CD4-positive, alpha-beta memory T cell (primary cell): ENCODE results near the gene ARHGEF37. TPM values are rescaled to one million over a fixed set of nuclear protein-coding genes. Genes with fewer than 3 reads are reported as not detected.
A peak's percentile ranks its signal among the peaks of the same experiment; 100 is the strongest.
"Not testable (repeated sequence)": the region's sequence is repeated elsewhere in the genome, so short reads cannot be mapped to it uniquely, and the experiment has no call there.

ENCODE experiments used
- CTCF ChIA-PET: fragments of 350-600 bp; sonication (Branson Sonifier 250); formaldehyde crosslinking; loops from one replicate; lab custom pipeline; 2021; ENCODE audit warnings: inconsistent platforms; ENCODE audit not compliant: partially characterized antibody; lab: Charles Lee
- POLR2A ChIA-PET: fragments of 350-600 bp; sonication (Branson Sonifier 250); formaldehyde crosslinking; loops from one replicate; lab custom pipeline; 2021; ENCODE audit not compliant: partially characterized antibody; lab: Charles Lee
- DNase-seq, 5 donors: peaks; one replicate each; pipeline versions ENCODE4 v3.0.0 to v3.0.0-alpha.2; 2020 to 2022; ENCODE audit warnings: mixed read lengths in 1 of 5
- H3K27ac ChIP-seq: one replicate; pipeline ENCODE4 v1.7.0; 2013; ENCODE audit warnings: low read depth, low read length
- H3K27me3 ChIP-seq: 2 replicates; pipeline ENCODE4 v1.7.0; 2013; ENCODE audit warnings: mild to moderate bottlenecking, low read length, moderate library complexity; ENCODE audit not compliant: insufficient read depth
- H3K36me3 ChIP-seq: 2 replicates; pipeline ENCODE4 v1.7.0; 2013; ENCODE audit warnings: mild to moderate bottlenecking, low read length, moderate library complexity; ENCODE audit not compliant: insufficient read depth
- H3K4me1 ChIP-seq: 2 replicates; pipeline ENCODE4 v1.7.0; 2013; ENCODE audit warnings: mild to moderate bottlenecking, low read length, moderate library complexity; ENCODE audit not compliant: insufficient read depth
- H3K4me3 ChIP-seq, 2 donors: one replicate each; pipeline ENCODE4 v1.7.0; 2013; ENCODE audit warnings: low read length in 2 of 2, mild to moderate bottlenecking in 1 of 2
- H3K9me3 ChIP-seq, 2 donors: one replicate each; pipeline ENCODE4 v1.7.0; 2013; ENCODE audit warnings: low read length in 2 of 2, control low read depth in 1 of 2; ENCODE audit not compliant: control insufficient read depth in 1 of 2
- H3K27ac Mint-ChIP-seq, 7 donors: one replicate each; pipeline ENCODE4 v1.8.0; 2020 to 2021; ENCODE audit warnings: mixed read lengths in 7 of 7, mild to moderate bottlenecking in 6 of 7, inconsistent platforms in 3 of 7, moderate library complexity in 3 of 7
- H3K27me3 Mint-ChIP-seq, 2 donors: one replicate each; pipeline ENCODE4 v1.8.0; 2020 to 2021; ENCODE audit warnings: mixed read lengths in 2 of 2
- H3K36me3 Mint-ChIP-seq, 2 donors: one replicate each; pipeline ENCODE4 v1.8.0; 2020 to 2021; ENCODE audit warnings: mixed read lengths in 2 of 2, inconsistent platforms in 1 of 2, mild to moderate bottlenecking in 1 of 2
- H3K4me1 Mint-ChIP-seq, 4 donors: one replicate each; pipeline ENCODE4 v1.8.0; 2020 to 2021; ENCODE audit warnings: mixed read lengths in 4 of 4, mild to moderate bottlenecking in 1 of 4
- H3K4me3 Mint-ChIP-seq, 8 donors: one replicate each; pipeline ENCODE4 v1.8.0; 2020 to 2021; ENCODE audit warnings: mixed read lengths in 8 of 8, mild to moderate bottlenecking in 7 of 8, moderate library complexity in 6 of 8, inconsistent platforms in 3 of 8
- H3K9me3 Mint-ChIP-seq, 8 donors: one replicate each; pipeline ENCODE4 v1.8.0; 2020 to 2021; ENCODE audit warnings: mixed read lengths in 8 of 8, mild to moderate bottlenecking in 5 of 8, inconsistent platforms in 3 of 8, moderate library complexity in 1 of 8
- intact Hi-C: fragments of 100-400 bp; cut with micrococcal nuclease; formaldehyde crosslinking; loops from one replicate; pipeline ENCODE4 v1.15.1; 2023
- polyA plus RNA-seq, 2 donors: library from polyadenylated mRNA; unstranded; fragments of 300-500 nt; fragmentation: Illumina TruSeq; gene quantifications; one replicate each; pipeline ENCODE4 v1.2.3, GENCODE V29; 2021
- total RNA-seq, 2 experiments: library from RNA; stranded (reverse); gene quantifications; one replicate each; pipeline ENCODE4 v1.2.3, GENCODE V29; 2021

Gene ARHGEF37
- total and polyA plus RNA-seq, 4 experiments from 2014 or later: 0.96 to 1.3 TPM; not detected in 2

DNA sequence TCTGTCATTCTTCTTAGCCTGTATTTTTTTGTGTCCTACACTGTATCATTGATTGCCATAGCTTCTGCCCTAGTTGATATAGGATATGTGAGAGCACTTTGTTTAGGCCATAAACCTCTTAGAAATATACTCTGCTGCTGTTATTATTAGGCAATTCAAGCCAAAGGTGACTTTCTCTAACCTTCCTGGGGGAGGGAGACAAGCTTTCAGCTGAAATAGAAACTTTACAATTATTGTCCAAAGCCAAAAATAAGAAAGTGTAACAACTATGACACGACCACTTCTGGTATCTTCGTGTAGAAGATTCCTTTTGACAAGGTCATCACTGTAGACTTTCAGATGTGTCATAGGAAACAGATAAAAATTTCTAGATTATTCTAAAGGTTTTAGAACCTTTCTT, 17.8 kb upstream of the ARHGEF37 start:
- H3K4me3 Mint-ChIP-seq: peak overlapping the region in 1 of 8 donors; percentile 33
- no peaks in the 10 kb centered on the region for H3K27me3 Mint-ChIP-seq
- CTCF ChIA-PET: interaction anchor here (1.2 to 5.8 kb wide), 8 partner anchors 12 to 251 kb away, joined by 5 to 49 read pairs (median 14); no protein-coding TSS in a partner anchor
- Histone ChIP-seq H3K9me3 (no peaks in the 10 kb centered on the region), H3K4me3 (no peak overlapping the region), H3K27ac (no peak overlapping the region), H3K27me3 (no peaks in the 10 kb centered on the region), H3K36me3 (no peaks in the 10 kb centered on the region), H3K4me1 (peaks cover 8% of the 10 kb centered on the region)
- no peaks in the 10 kb centered on the region for H3K9me3 Mint-ChIP-seq
- H3K4me1 Mint-ChIP-seq: peaks cover 8 to 16% (median 11%) of the 10 kb centered on the region in 4 donors
- H3K36me3 Mint-ChIP-seq: no peaks in the 10 kb centered on the region
- DNase-seq: no peak
- H3K27ac Mint-ChIP-seq: peak overlapping the region in 3 of 7 donors; percentile 3 to 54 (median 9)
- POLR2A ChIA-PET: interaction anchor here (3.8 kb wide), 1 partner anchor 13 kb away, joined by 23 read pairs; the partner anchor contains the start of gene CSNK1A1
- intact Hi-C loops: loop anchor here (10.0 kb wide), 1 partner anchor 419 kb away; the partner anchor contains the start of gene ABLIM3

DNA sequence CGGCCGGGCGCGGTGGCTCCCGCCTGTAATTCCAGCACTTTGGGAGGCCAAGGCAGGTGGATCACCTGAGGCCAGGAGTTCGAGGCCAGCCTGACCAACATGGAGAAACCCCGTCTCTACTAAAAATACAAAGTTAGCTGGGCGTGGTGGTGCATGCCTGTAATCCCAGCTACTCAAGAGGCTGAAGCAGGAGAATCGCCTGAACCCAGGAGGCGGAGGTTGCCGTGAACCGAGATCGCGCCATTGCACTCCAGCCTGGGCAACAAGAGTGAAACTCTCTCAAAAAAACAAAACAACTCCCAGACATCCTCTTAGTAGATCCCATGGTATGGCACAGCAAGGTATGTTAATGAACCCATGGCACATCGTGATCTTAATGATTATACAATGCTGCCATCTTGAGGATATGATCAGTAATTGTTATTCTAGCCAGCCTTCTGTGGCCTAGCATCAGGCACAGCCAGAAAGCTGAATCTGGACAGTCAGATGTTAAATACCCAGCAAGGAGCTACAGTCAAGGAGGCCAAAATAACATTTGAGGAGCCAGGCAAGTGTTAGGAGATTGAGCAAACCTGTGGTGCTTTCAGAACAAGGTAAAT, 16.7 kb upstream of the ARHGEF37 start:
- peak; percentile 39 to 66 (median 64) for DNase-seq
- Mint-ChIP-seq H3K27ac (peak overlapping the region in 2 of 7 donors; percentile 17 to 54), H3K4me1 (peaks cover 8 to 16% (median 11%) of the 10 kb centered on the region in 4 donors)
- not testable (repeated sequence) for H3K27me3 Mint-ChIP-seq, H3K36me3 ChIP-seq, H3K36me3 Mint-ChIP-seq, H3K4me1 ChIP-seq, H3K4me3 Mint-ChIP-seq, H3K27ac ChIP-seq, H3K27me3 ChIP-seq, H3K9me3 ChIP-seq, H3K4me3 ChIP-seq, H3K9me3 Mint-ChIP-seq
- intact Hi-C loops: loop anchor here (1.0 to 10.0 kb wide), 5 partner anchors 122 to 420 kb away; partner anchors contain the start of gene ABLIM3
- POLR2A ChIA-PET: interaction anchor here (0.6 kb wide), 2 partner anchors 13 to 180 kb away, joined by 3 read pairs; partner anchors contain the start of gene CSNK1A1
- CTCF ChIA-PET: interaction anchor here (0.6 to 8.4 kb wide), 26 partner anchors 9 to 271 kb away, joined by 3 to 84 read pairs (median 4); partner anchors contain the start of genes CSNK1A1 and IL17B

- Histone ChIP-seq H3K27me3 (no peaks in the 10 kb centered on the region), H3K27ac (no peak overlapping the region), H3K9me3 (no peaks in the 10 kb centered on the region), H3K36me3 (no peaks in the 10 kb centered on the region), H3K4me3 (no peak overlapping the region), H3K4me1 (no peaks in the 10 kb centered on the region)
- ChIA-PET CTCF (interaction anchor here (0.8 to 8.4 kb wide), 8 partner anchors 11 to 652 kb away, joined by 3 to 84 read pairs (median 6); partner anchors contain the start of gene IL17B), POLR2A (no interaction called here)
- H3K4me3 Mint-ChIP-seq: no peak overlapping the region
- intact Hi-C loops: loop anchor here (10.0 kb wide), 1 partner anchor 422 kb away; the partner anchor contains the start of gene ABLIM3
- no peaks in the 10 kb centered on the region for H3K9me3 Mint-ChIP-seq
- H3K27ac Mint-ChIP-seq: no peak overlapping the region
- H3K36me3 Mint-ChIP-seq: no peaks in the 10 kb centered on the region
- DNase-seq: no peak
- no peaks in the 10 kb centered on the region for H3K27me3 Mint-ChIP-seq
- H3K4me1 Mint-ChIP-seq: peaks cover 0 to 9% (median 6%) of the 10 kb centered on the region in 4 donors
Measured at GRCh38 chr5:149567226-149567625, 14.1 kb upstream of the ARHGEF37 start.

DNA sequence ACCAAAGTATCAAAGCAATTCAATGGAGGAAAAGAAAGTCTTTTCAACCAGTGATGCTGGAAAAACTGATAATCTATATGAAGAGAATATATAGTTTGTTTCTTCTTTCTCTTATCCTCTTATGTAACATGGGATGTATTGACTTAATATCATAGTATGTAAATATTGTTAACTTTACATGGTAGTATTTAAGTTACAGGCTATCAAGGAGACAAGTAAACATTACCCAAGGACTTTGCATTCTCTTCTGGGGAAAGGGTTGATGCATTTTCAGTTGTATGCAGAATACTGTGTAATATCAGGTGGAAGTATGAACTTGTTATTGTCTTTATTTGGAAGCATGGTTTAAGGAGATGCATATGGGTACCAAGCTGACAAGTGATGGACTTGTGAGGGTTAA, 9.1 kb upstream of the ARHGEF37 start:
- H3K4me3 Mint-ChIP-seq: no peak overlapping the region
- Histone ChIP-seq H3K27me3 (no peaks in the 10 kb centered on the region), H3K36me3 (no peaks in the 10 kb centered on the region), H3K27ac (no peak overlapping the region), H3K9me3 (no peaks in the 10 kb centered on the region), H3K4me1 (peaks cover 9% of the 10 kb centered on the region), H3K4me3 (no peak overlapping the region)
- H3K9me3 Mint-ChIP-seq: no peaks in the 10 kb centered on the region
- peaks cover 0 to 13% (median 10%) of the 10 kb centered on the region in 4 donors for H3K4me1 Mint-ChIP-seq
- H3K36me3 Mint-ChIP-seq: no peaks in the 10 kb centered on the region
- intact Hi-C loops: no loop called here
- ChIA-PET CTCF (interaction anchor here (1.4 to 8.4 kb wide), 2 partner anchors 137 to 191 kb away, joined by 4 to 84 read pairs; partner anchors contain the start of gene IL17B), POLR2A (no interaction called here)
- no peak overlapping the region for H3K27ac Mint-ChIP-seq
- H3K27me3 Mint-ChIP-seq: no peaks in the 10 kb centered on the region
- DNase-seq: no peak

- H3K27ac Mint-ChIP-seq: peak overlapping the region in 1 of 7 donors; percentile 68
- no peaks in the 10 kb centered on the region for H3K36me3 ChIP-seq
- H3K36me3 Mint-ChIP-seq: no peaks in the 10 kb centered on the region
- peaks cover 0 to 13% (median 10%) of the 10 kb centered on the region in 4 donors for H3K4me1 Mint-ChIP-seq
- peaks cover 9% of the 10 kb centered on the region for H3K4me1 ChIP-seq
- ChIA-PET POLR2A (no interaction called here), CTCF (interaction anchor here (1.4 to 1.6 kb wide), 2 partner anchors 8 to 137 kb away, joined by 4 read pairs; no protein-coding TSS in a partner anchor)
- H3K27me3 Mint-ChIP-seq: no peaks in the 10 kb centered on the region
- no peaks in the 10 kb centered on the region for H3K9me3 Mint-ChIP-seq
- DNase-seq: no peak
- intact Hi-C loops: no loop called here
- H3K27me3 ChIP-seq: no peaks in the 10 kb centered on the region
- H3K4me3 Mint-ChIP-seq: no peak overlapping the region
- no peaks in the 10 kb centered on the region for H3K9me3 ChIP-seq
- H3K27ac ChIP-seq: no peak overlapping the region
- no peak overlapping the region for H3K4me3 ChIP-seq
Measured at GRCh38 chr5:149572576-149573231, 8.6 kb upstream of the ARHGEF37 start.

DNA sequence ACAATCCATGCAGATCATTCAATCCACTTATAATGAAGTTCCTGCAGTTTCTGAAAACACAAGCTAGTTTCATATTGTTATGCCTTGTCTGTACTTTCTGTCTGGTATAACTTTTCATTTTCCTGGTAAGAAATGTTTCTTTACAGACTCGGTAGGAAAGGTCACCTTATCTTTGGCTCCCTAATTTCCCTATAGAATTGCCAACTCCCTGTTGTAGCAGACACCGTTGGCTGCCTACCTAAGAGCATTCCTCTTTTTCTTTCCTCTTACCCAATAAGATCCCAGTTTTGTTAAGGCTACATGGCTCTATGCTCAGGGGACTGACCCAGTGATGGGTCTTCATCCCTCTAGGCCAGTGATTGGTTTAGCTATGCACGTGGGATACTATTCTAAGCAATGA, 6.2 kb upstream of the ARHGEF37 start:
- H3K27ac ChIP-seq: no peak overlapping the region
- peaks cover 0 to 13% (median 10%) of the 10 kb centered on the region in 4 donors for H3K4me1 Mint-ChIP-seq
- H3K36me3 Mint-ChIP-seq: no peaks in the 10 kb centered on the region
- H3K27ac Mint-ChIP-seq: no peak overlapping the region
- no peak for DNase-seq
- ChIA-PET CTCF (interaction anchor here (1.3 to 2.6 kb wide), 3 partner anchors 10 to 134 kb away, joined by 3 to 13 read pairs (median 5); no protein-coding TSS in a partner anchor), POLR2A (interaction anchor here (1.1 kb wide), 1 partner anchor 207 kb away, joined by 3 read pairs; no protein-coding TSS in a partner anchor)
- peaks cover 9% of the 10 kb centered on the region for H3K4me1 ChIP-seq
- no peaks in the 10 kb centered on the region for H3K9me3 Mint-ChIP-seq
- no peaks in the 10 kb centered on the region for H3K27me3 ChIP-seq
- intact Hi-C loops: no loop called here
- no peaks in the 10 kb centered on the region for H3K27me3 Mint-ChIP-seq
- H3K4me3 ChIP-seq: no peak overlapping the region
- no peaks in the 10 kb centered on the region for H3K36me3 ChIP-seq
- no peak overlapping the region for H3K4me3 Mint-ChIP-seq
- H3K9me3 ChIP-seq: no peaks in the 10 kb centered on the region
